Measurements from ENCODE around the gene FAM174B.

FAM174B gene

GRCh38 chr15:92655178-92655995 is at the start of gene FAM174B:
Gene FAM174B, minus strand, starts transcription at chr15:92655775.
- DNase-seq: no peak

GRCh38 chr15:92696096-92696495 is 40.5 kb upstream of the FAM174B start:
- DNase-seq: no peak

GRCh38 chr15:92693691-92694331 is 38.2 kb upstream of the FAM174B start:
- no peak for DNase-seq

GRCh38 chr15:92690395-92690794 is 34.8 kb upstream of the FAM174B start:
- DNase-seq: no peak

- DNase-seq: no peak
Observed at GRCh38 chr15:92687746-92688145, 32.2 kb upstream of the FAM174B start.

GRCh38 chr15:92687195-92687602 is 31.6 kb upstream of the FAM174B start:
- no peak for DNase-seq

- DNase-seq: no peak
Observed at GRCh38 chr15:92683511-92683834, 27.9 kb upstream of the FAM174B start.

GRCh38 chr15:92682741-92683510 is 27.4 kb upstream of the FAM174B start:
- no peak for DNase-seq

- DNase-seq: no peak
Observed at GRCh38 chr15:92681141-92681631, 25.6 kb upstream of the FAM174B start.

GRCh38 chr15:92677999-92678398 is 22.4 kb upstream of the FAM174B start:
- no peak for DNase-seq

- DNase-seq: no peak
Observed at GRCh38 chr15:92676561-92676960, 21.0 kb upstream of the FAM174B start.

GRCh38 chr15:92675485-92675884 is 19.9 kb upstream of the FAM174B start:
- DNase-seq: no peak

GRCh38 chr15:92674347-92674746 is 18.8 kb upstream of the FAM174B start:
- no peak for DNase-seq

- no peak for DNase-seq
Observed at GRCh38 chr15:92672102-92672501, 16.5 kb upstream of the FAM174B start.

GRCh38 chr15:92671406-92671805 is 15.8 kb upstream of the FAM174B start:
- no peak for DNase-seq

GRCh38 chr15:92670621-92671020 is 15.0 kb upstream of the FAM174B start:
- no peak for DNase-seq

GRCh38 chr15:92669432-92669831 is 13.9 kb upstream of the FAM174B start:
- DNase-seq: no peak

GRCh38 chr15:92668620-92669019 is 13.0 kb upstream of the FAM174B start:
- DNase-seq: no peak

- no peak for DNase-seq
Observed at GRCh38 chr15:92667970-92668485, 12.5 kb upstream of the FAM174B start.

GRCh38 chr15:92667287-92667904 is 11.8 kb upstream of the FAM174B start:
- no peak for DNase-seq

GRCh38 chr15:92666780-92667179 is 11.2 kb upstream of the FAM174B start:
- no peak for DNase-seq

- no peak for DNase-seq
Observed at GRCh38 chr15:92665100-92665555, 9.6 kb upstream of the FAM174B start.
